Effector memory CD8-positive, alpha-beta T cell (primary cell): ENCODE data around the gene RIC8B.
A peak's percentile ranks its signal among the peaks of the same experiment; 100 is the strongest.
"Not testable (repeated sequence)": the region's sequence is repeated elsewhere in the genome, so short reads cannot be mapped to it uniquely, and the experiment has no call there.

ENCODE experiments used
- ATAC-seq: fragments of 150-1000 bp; cut with Tn5 transposase; replicated peaks from 2 replicates; pipeline ENCODE4 v1.10.0; 2021; ENCODE audit warnings: mild to moderate bottlenecking, moderate library complexity
- DNase-seq, 3 experiments: peaks; one replicate each; pipeline ENCODE4 v3.0.0; 2021
- H3K27ac Mint-ChIP-seq, 2 donors: one replicate each; pipeline ENCODE4 v1.8.0; 2022; ENCODE audit warnings: mild to moderate bottlenecking in 2 of 2, mixed read lengths in 2 of 2, moderate library complexity in 2 of 2
- H3K27me3 Mint-ChIP-seq, 2 donors: one replicate each; pipeline ENCODE4 v1.8.0; 2022; ENCODE audit warnings: mixed read lengths in 2 of 2
- H3K36me3 Mint-ChIP-seq: one replicate; pipeline ENCODE4 v1.8.0; 2022; ENCODE audit warnings: mild to moderate bottlenecking, moderate library complexity, mixed read lengths; ENCODE audit not compliant: insufficient read depth
- H3K4me1 Mint-ChIP-seq, 2 donors: one replicate each; pipeline ENCODE4 v1.8.0; 2022; ENCODE audit warnings: low read depth in 2 of 2, mixed read lengths in 2 of 2
- H3K4me3 Mint-ChIP-seq, 2 donors: one replicate each; pipeline ENCODE4 v1.8.0; 2022; ENCODE audit warnings: mild to moderate bottlenecking in 2 of 2, mixed read lengths in 2 of 2, moderate library complexity in 2 of 2
- H3K9me3 Mint-ChIP-seq, 2 donors: one replicate each; pipeline ENCODE4 v1.8.0; 2022; ENCODE audit warnings: mixed read lengths in 2 of 2

The RIC8B gene

GRCh38 chr12:106915635-106916026, 141.1 kb downstream of the RIC8B start:
- no peak for DNase-seq
- Mint-ChIP-seq H3K4me1 (peaks cover 15 to 21% of the 10 kb centered on the region in 2 donors), H3K4me3 (no peak overlapping the region), H3K36me3 (no peaks in the 10 kb centered on the region), H3K27me3 (peaks cover 5 to 11% of the 10 kb centered on the region in 2 donors), H3K27ac (no peak overlapping the region), H3K9me3 (no peaks in the 10 kb centered on the region)
- ATAC-seq = no peak

- H3K4me1 Mint-ChIP-seq = peaks cover 15 to 16% of the 10 kb centered on the region in 2 donors
- H3K36me3 Mint-ChIP-seq = no peaks in the 10 kb centered on the region
- peaks cover 5 to 11% of the 10 kb centered on the region in 2 donors for H3K27me3 Mint-ChIP-seq
- H3K4me3 Mint-ChIP-seq = no peak overlapping the region
- DNase-seq = no peak
- H3K27ac Mint-ChIP-seq = no peak overlapping the region
- H3K9me3 Mint-ChIP-seq = no peaks in the 10 kb centered on the region
- ATAC-seq = no peak
These were observed 143.0 kb downstream of the RIC8B start for GRCh38 chr12:106917503-106917902.

GRCh38 chr12:106918746-106919145, 144.3 kb downstream of the RIC8B start:
- peaks cover 12 to 18% of the 10 kb centered on the region in 2 donors for H3K27me3 Mint-ChIP-seq
- DNase-seq (no peak), ATAC-seq (no peak)
- H3K9me3 Mint-ChIP-seq = no peaks in the 10 kb centered on the region
- H3K36me3 Mint-ChIP-seq = no peaks in the 10 kb centered on the region
- H3K4me1 Mint-ChIP-seq = peaks cover 15 to 16% of the 10 kb centered on the region in 2 donors
- no peak overlapping the region for H3K4me3 Mint-ChIP-seq
- no peak overlapping the region for H3K27ac Mint-ChIP-seq

GRCh38 chr12:106919910-106920544, 145.5 kb downstream of the RIC8B start:
- Mint-ChIP-seq H3K27ac (no peak overlapping the region), H3K4me3 (no peak overlapping the region), H3K9me3 (no peaks in the 10 kb centered on the region), H3K27me3 (peaks cover 18 to 20% of the 10 kb centered on the region in 2 donors), H3K36me3 (no peaks in the 10 kb centered on the region), H3K4me1 (peaks cover 11 to 12% of the 10 kb centered on the region in 2 donors)
- DNase-seq = peak; percentile 20 to 43 (median 22)
- peak; percentile 44 for ATAC-seq

- not testable (repeated sequence) for H3K9me3 Mint-ChIP-seq, H3K27ac Mint-ChIP-seq, H3K4me3 Mint-ChIP-seq, H3K36me3 Mint-ChIP-seq, DNase-seq, H3K4me1 Mint-ChIP-seq, ATAC-seq
- peaks cover 18 to 20% of the 10 kb centered on the region in 2 donors for H3K27me3 Mint-ChIP-seq
These were observed 147.5 kb downstream of the RIC8B start for GRCh38 chr12:106921976-106922375.

GRCh38 chr12:106923594-106923993, 149.1 kb downstream of the RIC8B start:
- ATAC-seq, H3K4me1 Mint-ChIP-seq, H3K36me3 Mint-ChIP-seq, H3K27ac Mint-ChIP-seq, H3K9me3 Mint-ChIP-seq, H3K4me3 Mint-ChIP-seq, DNase-seq: not testable (repeated sequence)
- H3K27me3 Mint-ChIP-seq = peaks cover 18 to 20% of the 10 kb centered on the region in 2 donors

GRCh38 chr12:106924268-106924861, 149.9 kb downstream of the RIC8B start:
- no peak for ATAC-seq
- H3K36me3 Mint-ChIP-seq = no peaks in the 10 kb centered on the region
- no peaks in the 10 kb centered on the region for H3K9me3 Mint-ChIP-seq
- H3K4me1 Mint-ChIP-seq = peaks cover 2 to 3% of the 10 kb centered on the region in 2 donors
- peaks cover 18 to 26% of the 10 kb centered on the region in 2 donors for H3K27me3 Mint-ChIP-seq
- no peak for DNase-seq
- H3K27ac Mint-ChIP-seq = no peak overlapping the region
- no peak overlapping the region for H3K4me3 Mint-ChIP-seq

GRCh38 chr12:106926657-106927056, 152.2 kb downstream of the RIC8B start:
- DNase-seq (no peak), ATAC-seq (no peak)
- Mint-ChIP-seq H3K9me3 (no peaks in the 10 kb centered on the region), H3K27me3 (peaks cover 29 to 38% of the 10 kb centered on the region in 2 donors), H3K4me1 (no peaks in the 10 kb centered on the region), H3K27ac (no peak overlapping the region), H3K4me3 (no peak overlapping the region), H3K36me3 (no peaks in the 10 kb centered on the region)

- Mint-ChIP-seq H3K9me3 (no peaks in the 10 kb centered on the region), H3K27me3 (peaks cover 26 to 34% of the 10 kb centered on the region in 2 donors), H3K36me3 (no peaks in the 10 kb centered on the region), H3K4me3 (no peak overlapping the region), H3K4me1 (no peaks in the 10 kb centered on the region), H3K27ac (no peak overlapping the region)
- ATAC-seq (no peak), DNase-seq (no peak)
These were observed 159.8 kb downstream of the RIC8B start for GRCh38 chr12:106934277-106934676.
